DMS153 (cell line): Measurements from ENCODE around the gene ARHGEF1.

Source experiments
- DNase-seq: peaks from one replicate; lab custom pipeline; 2025; lab: John Stamatoyannopoulos, UW

Gene ARHGEF1

GRCh38 chr19:41883821-41884733 lies 1.1 kb downstream of the ARHGEF1 start:
- DNase-seq = peak; percentile 98

- DNase-seq = no peak
These were observed 4.1 kb downstream of the ARHGEF1 start for GRCh38 chr19:41886761-41887710.

GRCh38 chr19:41887711-41888382 lies 4.9 kb downstream of the ARHGEF1 start:
- DNase-seq = peak; percentile 72

- no peak for DNase-seq
These were observed 5.9 kb downstream of the ARHGEF1 start for GRCh38 chr19:41888926-41889325.

GRCh38 chr19:41889896-41890295 lies 6.9 kb downstream of the ARHGEF1 start:
- no peak for DNase-seq

GRCh38 chr19:41890936-41891335 lies 8.0 kb downstream of the ARHGEF1 start:
- DNase-seq = no peak

- no peak for DNase-seq
These were observed 9.4 kb downstream of the ARHGEF1 start for GRCh38 chr19:41892173-41892902.

GRCh38 chr19:41893899-41894298 lies 10.9 kb downstream of the ARHGEF1 start:
- no peak for DNase-seq

- DNase-seq = no peak
These were observed 11.4 kb downstream of the ARHGEF1 start for GRCh38 chr19:41894350-41894749.

- DNase-seq = no peak
These were observed 13.0 kb downstream of the ARHGEF1 start for GRCh38 chr19:41895745-41896580.

- DNase-seq = no peak
These were observed 13.6 kb downstream of the ARHGEF1 start for GRCh38 chr19:41896581-41896942.

GRCh38 chr19:41897181-41897580 lies 14.2 kb downstream of the ARHGEF1 start:
- DNase-seq = no peak

GRCh38 chr19:41897820-41898219 lies 14.8 kb downstream of the ARHGEF1 start:
- no peak for DNase-seq

- DNase-seq = no peak
These were observed 15.3 kb downstream of the ARHGEF1 start for GRCh38 chr19:41898235-41898634.

GRCh38 chr19:41901707-41902360 lies 18.9 kb downstream of the ARHGEF1 start:
- DNase-seq = no peak

- DNase-seq = no peak
These were observed 19.6 kb downstream of the ARHGEF1 start for GRCh38 chr19:41902594-41902993.

GRCh38 chr19:41903193-41903953 lies 20.4 kb downstream of the ARHGEF1 start:
- no peak for DNase-seq

GRCh38 chr19:41904118-41904870 lies 21.3 kb downstream of the ARHGEF1 start:
- DNase-seq = peak; percentile 95
